Measurements from ENCODE around the gene NANOS2.
A peak's percentile ranks its signal among the peaks of the same experiment; 100 is the strongest.

The NANOS2 gene

GRCh38 chr19:45939792-45940514 lies 25.4 kb upstream of the NANOS2 start:
- no peak for TF ChIP-seq POLR2A (IDR thresholded peaks at IDR 0.05; ENCODE audit: low read depth, low read length)
- DNase-seq (ENCODE audit: insufficient read length, low spot score) (no peak), FAIRE-seq (no peak)

- TF ChIP-seq POLR2A (IDR thresholded peaks at IDR 0.05; ENCODE audit: low read depth, low read length), result no peak
- no peak for DNase-seq (ENCODE audit: insufficient read length, low spot score)
- FAIRE-seq, result no peak
These were observed 24.2 kb upstream of the NANOS2 start for GRCh38 chr19:45938733-45939319.

GRCh38 chr19:45935267-45935666 lies 20.7 kb upstream of the NANOS2 start:
- FAIRE-seq (no peak), DNase-seq (ENCODE audit: insufficient read length, low spot score) (no peak)
- TF ChIP-seq POLR2A (IDR thresholded peaks at IDR 0.05; ENCODE audit: low read depth, low read length), result no peak

GRCh38 chr19:45934551-45935230 lies 20.1 kb upstream of the NANOS2 start:
- DNase-seq (ENCODE audit: insufficient read length, low spot score), result no peak
- FAIRE-seq, result no peak
- no peak for TF ChIP-seq POLR2A (IDR thresholded peaks at IDR 0.05; ENCODE audit: low read depth, low read length)

GRCh38 chr19:45933759-45934158 lies 19.2 kb upstream of the NANOS2 start:
- no peak for DNase-seq (ENCODE audit: insufficient read length, low spot score)
- no peak for FAIRE-seq
- no peak for TF ChIP-seq POLR2A (IDR thresholded peaks at IDR 0.05; ENCODE audit: low read depth, low read length)

GRCh38 chr19:45931055-45931454 lies 16.5 kb upstream of the NANOS2 start:
- no peak for TF ChIP-seq POLR2A (IDR thresholded peaks at IDR 0.05; ENCODE audit: low read depth, low read length)
- FAIRE-seq, result no peak

GRCh38 chr19:45929247-45929646 lies 14.7 kb upstream of the NANOS2 start:
- no peak for TF ChIP-seq POLR2A (IDR thresholded peaks at IDR 0.05; ENCODE audit: low read depth, low read length)
- FAIRE-seq, result no peak

More at GRCh38 chr19:45931055-45931454, 16.5 kb upstream of the NANOS2 start:
- DNase-seq (ENCODE audit: insufficient read length, low spot score), result no peak

GRCh38 chr19:45927565-45928261 lies 13.1 kb upstream of the NANOS2 start:
- FAIRE-seq (peak; percentile 80), DNase-seq (ENCODE audit: insufficient read length, low spot score) (peak; percentile 83)
- TF ChIP-seq POLR2A (IDR thresholded peaks at IDR 0.05; ENCODE audit: low read depth, low read length), result 0 out of 2 replicates have a peak, but pooled peaks have one; percentile 24

More at GRCh38 chr19:45929247-45929646, 14.7 kb upstream of the NANOS2 start:
- DNase-seq (ENCODE audit: insufficient read length, low spot score), result no peak

GRCh38 chr19:45924891-45925447 lies 10.4 kb upstream of the NANOS2 start:
- no peak for FAIRE-seq
- TF ChIP-seq POLR2A (IDR thresholded peaks at IDR 0.05; ENCODE audit: low read depth, low read length), result no peak
- DNase-seq (ENCODE audit: insufficient read length, low spot score), result no peak

- DNase-seq (ENCODE audit: insufficient read length, low spot score), result no peak
- no peak for FAIRE-seq
- no peak for TF ChIP-seq POLR2A (IDR thresholded peaks at IDR 0.05; ENCODE audit: low read depth, low read length)
These were observed 7.7 kb upstream of the NANOS2 start for GRCh38 chr19:45922281-45922680.

GRCh38 chr19:45920458-45920857 lies 5.9 kb upstream of the NANOS2 start:
- DNase-seq (ENCODE audit: insufficient read length, low spot score) (no peak), FAIRE-seq (no peak)
- no peak for TF ChIP-seq POLR2A (IDR thresholded peaks at IDR 0.05; ENCODE audit: low read depth, low read length)

GRCh38 chr19:45919678-45920077 lies 5.1 kb upstream of the NANOS2 start:
- DNase-seq (ENCODE audit: insufficient read length, low spot score) (no peak), FAIRE-seq (no peak)
- no peak for TF ChIP-seq POLR2A (IDR thresholded peaks at IDR 0.05; ENCODE audit: low read depth, low read length)

- DNase-seq (ENCODE audit: insufficient read length, low spot score) (no peak), FAIRE-seq (no peak)
- TF ChIP-seq POLR2A (IDR thresholded peaks at IDR 0.05; ENCODE audit: low read depth, low read length), result no peak
These were observed 4.1 kb upstream of the NANOS2 start for GRCh38 chr19:45918721-45919120.

All from H54 (cell line).